ENCODE measurements around the gene FLAD1.

- no peak for TF ChIP-seq CTCF (conservative IDR thresholded peaks at IDR 0.05; ENCODE audit: low read length)
- TF ChIP-seq EZH2phosphoT487 (IDR thresholded peaks at IDR 0.05; ENCODE audit: borderline replicate concordance): no peak
These were observed 21.4 kb downstream of the FLAD1 start for GRCh38 chr1:155004352-155005075.
